Measurements from ENCODE around the gene MXD1. TPM values are rescaled to one million over a fixed set of nuclear protein-coding genes. Genes with fewer than 3 reads are reported as not detected.

Gene MXD1
- total and polyA plus RNA-seq, 9 of the 15 experiments (the other 6 are each of a cell fraction or from before 2014, with no cell fraction given): 6.7 to 35.9 (median 11.0) TPM

DNA sequence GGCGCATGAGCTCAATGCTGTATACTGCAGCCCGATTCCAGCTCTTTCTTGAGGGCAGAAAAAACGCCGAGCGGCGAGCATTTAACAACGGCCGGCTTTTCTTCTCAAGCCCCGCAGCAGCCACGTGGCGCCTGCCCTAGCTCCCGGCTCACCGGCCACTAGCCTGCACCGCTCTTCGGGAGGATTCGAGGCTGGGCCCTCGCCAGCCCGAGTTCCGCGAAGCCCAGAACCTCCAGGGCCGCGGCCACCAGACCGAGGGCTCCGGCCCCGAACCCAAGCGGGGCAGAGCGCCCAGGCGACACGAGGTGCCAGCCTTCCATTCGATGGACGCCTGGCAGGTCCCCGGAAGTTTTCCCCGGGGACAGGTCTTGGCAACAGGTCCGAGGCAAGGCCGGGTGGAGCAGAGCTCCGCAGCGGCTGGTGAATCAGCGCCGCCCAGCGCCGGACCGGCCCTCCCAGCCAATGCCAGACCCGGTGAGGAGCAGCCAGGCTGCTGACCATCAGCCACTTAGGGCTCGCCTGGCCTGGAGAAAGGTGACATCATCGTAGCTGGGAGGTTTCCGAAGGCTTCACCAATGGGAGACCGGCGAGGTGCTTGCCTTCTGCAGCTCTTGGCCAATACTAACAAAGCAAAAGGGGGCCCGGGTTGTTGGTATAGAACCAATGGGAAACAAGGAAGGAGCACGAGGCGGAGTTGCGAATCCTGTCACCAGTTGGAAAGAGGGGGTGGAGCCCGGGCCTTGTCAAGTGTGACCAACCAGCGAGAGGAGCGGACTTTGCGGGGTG, 552 bp upstream of the MXD1 start (continued):
- TF ChIP-seq MEIS2 (IDR thresholded peaks at IDR 0.05; ENCODE audit: partially characterized antibody) (no peak), MCM3 (IDR thresholded peaks at IDR 0.05) (no peak), ZNF75A (CRISPR knock-in tag; IDR thresholded peaks at IDR 0.05) (no peak), NKRF (IDR thresholded peaks at IDR 0.05; ENCODE audit: borderline replicate concordance) (peak; percentile 94), ZNF224 (CRISPR knock-in tag; IDR thresholded peaks at IDR 0.05) (no peak), ESRRB (CRISPR knock-in tag; IDR thresholded peaks at IDR 0.05; ENCODE audit: borderline replicate concordance) (no peak), SOX6 (IDR thresholded peaks at IDR 0.05) (peak; percentile 66; the same call in 1 of the 2 replicates), RNF2 (IDR thresholded peaks at IDR 0.05) (peak; percentile 87), FUS (optimal IDR thresholded peaks at IDR 0.05; ENCODE audit: low read depth, low read length) (peak; percentile 32), E4F1 (CRISPR knock-in tag; IDR thresholded peaks at IDR 0.05; ENCODE audit: borderline replicate concordance) (no peak), YY1 (IDR thresholded peaks at IDR 0.05; ENCODE audit: borderline replicate concordance in 1 of 3, control insufficient read depth in 1 of 3, extremely low read depth in 1 of 3, insufficient read depth in 3 of 3, insufficient read length in 1 of 3, insufficient replicate concordance in 2 of 3, low read depth in 1 of 3, low read length in 2 of 3) (peak in 2 of 3 experiments; percentile 9 to 58), TCFL5 (CRISPR knock-in tag; conservative IDR thresholded peaks at IDR 0.05) (no peak), TEAD2 (tag; IDR thresholded peaks at IDR 0.05) (no peak), HNRNPUL1 (IDR thresholded peaks at IDR 0.05; ENCODE audit: low read length) (no peak), ZNF146 (CRISPR knock-in tag; IDR thresholded peaks at IDR 0.05; ENCODE audit: unreplicated experiment) (peak; percentile 5), ELK1 (CRISPR knock-in tag; IDR thresholded peaks at IDR 0.05) (no peak), MED1 (CRISPR knock-in tag; IDR thresholded peaks at IDR 0.05; ENCODE audit: borderline replicate concordance) (no peak), SMARCA4 (IDR thresholded peaks at IDR 0.05) (no peak), MECOM (CRISPR knock-in tag; IDR thresholded peaks at IDR 0.05) (no peak; the same call in 1 of the 2 replicates), MTA2 (IDR thresholded peaks at IDR 0.05; ENCODE audit: low read depth) (no peak)
- TF ChIP-seq, protein P1, sequence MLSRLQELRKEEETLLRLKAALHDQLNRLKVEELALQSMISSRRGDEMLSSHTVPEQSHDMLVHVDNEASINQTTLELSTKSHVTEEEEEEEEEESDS (CRISPR knock-in tag; IDR thresholded peaks at IDR 0.05): no peak
- TF ChIP-seq, protein P2, sequence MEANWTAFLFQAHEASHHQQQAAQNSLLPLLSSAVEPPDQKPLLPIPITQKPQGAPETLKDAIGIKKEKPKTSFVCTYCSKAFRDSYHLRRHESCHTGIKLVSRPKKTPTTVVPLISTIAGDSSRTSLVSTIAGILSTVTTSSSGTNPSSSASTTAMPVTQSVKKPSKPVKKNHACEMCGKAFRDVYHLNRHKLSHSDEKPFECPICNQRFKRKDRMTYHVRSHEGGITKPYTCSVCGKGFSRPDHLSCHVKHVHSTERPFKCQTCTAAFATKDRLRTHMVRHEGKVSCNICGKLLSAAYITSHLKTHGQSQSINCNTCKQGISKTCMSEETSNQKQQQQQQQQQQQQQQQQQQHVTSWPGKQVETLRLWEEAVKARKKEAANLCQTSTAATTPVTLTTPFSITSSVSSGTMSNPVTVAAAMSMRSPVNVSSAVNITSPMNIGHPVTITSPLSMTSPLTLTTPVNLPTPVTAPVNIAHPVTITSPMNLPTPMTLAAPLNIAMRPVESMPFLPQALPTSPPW (CRISPR knock-in tag; IDR thresholded peaks at IDR 0.05): no peak

Measured in K562 (cell line).